HEK293 (cell line): ENCODE results near the gene OTUB2.

ENCODE experiments used
- CTCF ChIA-PET: fragments of 350-600 bp; formaldehyde crosslinking; extraction: SDS; loops from one replicate; lab custom pipeline; 2021; ENCODE audit warnings: antibody characterized with exemption; lab: Yijun Ruan, JAX
- POLR2A ChIA-PET: fragments of 300-600 bp; formaldehyde crosslinking; extraction: SDS; loops from one replicate; lab custom pipeline; 2020; ENCODE audit warnings: antibody characterized with exemption, inconsistent platforms; lab: Yijun Ruan, JAX
- H3K27ac ChIP-seq: fragments of 200-500 bp; sonication (Bioruptor generic); 2 replicates; pipeline ENCODE4 v1.5.1; 2014; ENCODE audit warnings: low read depth, low read length, control low read depth, inconsistent platforms; ENCODE audit errors: extremely low read depth
- H3K36me3 ChIP-seq, 2 experiments: fragments of 200-500 bp in 1 of 2; sonication (Bioruptor generic) in 1 of 2; 1 replicate in 1 of 2; 2 replicates in 1 of 2; pipeline ENCODE4 v1.5.1; 2014 to 2017; ENCODE audit warnings: inconsistent platforms in 2 of 2, low read length in 2 of 2; ENCODE audit not compliant: control insufficient read depth in 2 of 2, insufficient read depth in 1 of 2
- H3K4me1 ChIP-seq: fragments of 200-500 bp; sonication (Bioruptor generic); 2 replicates; pipeline ENCODE4 v1.5.1; 2014; ENCODE audit warnings: mild to moderate bottlenecking, low read length, inconsistent platforms; ENCODE audit not compliant: control insufficient read depth, insufficient read depth
- H3K4me3 ChIP-seq: 2 replicates; pipeline ENCODE4 v1.5.1; 2011; ENCODE audit warnings: low read depth, mild to moderate bottlenecking, control low read depth, low read length, moderate library complexity
- H3K9me3 ChIP-seq: fragments of 200-500 bp; sonication (Bioruptor generic); 2 replicates; pipeline ENCODE4 v1.5.1; 2014; ENCODE audit warnings: low read depth, low read length, inconsistent platforms; ENCODE audit not compliant: control insufficient read depth, insufficient read depth
- HOXA7 ChIP-seq: sonication (generic); formaldehyde crosslinking; IDR thresholded peaks from 2 replicates; pipeline ENCODE4 v1.8.1; 2022; ENCODE audit warnings: missing genetic modification reagents, borderline replicate concordance
- REPIN1 ChIP-seq: fragments of 450-650 bp; formaldehyde crosslinking; IDR thresholded peaks from 2 replicates; pipeline ENCODE4 v1.5.1; 2017; ENCODE audit warnings: missing biosample characterization, missing genetic modification characterization, low read depth
- WT1 ChIP-seq: fragments of 450-650 bp; formaldehyde crosslinking; IDR thresholded peaks from 2 replicates; pipeline ENCODE4 v1.5.1; 2016; ENCODE audit warnings: missing biosample characterization, missing genetic modification characterization
- YY1 ChIP-seq: fragments of 450-650 bp; formaldehyde crosslinking; IDR thresholded peaks from 2 replicates; pipeline ENCODE4 v1.5.1; 2018; ENCODE audit warnings: missing biosample characterization, missing genetic modification characterization
- YY2 ChIP-seq: fragments of 450-650 bp; formaldehyde crosslinking; IDR thresholded peaks from 2 replicates; pipeline ENCODE4 v1.5.1; 2016; ENCODE audit warnings: missing biosample characterization, missing genetic modification characterization
- ZBTB17 ChIP-seq: fragments of 450-650 bp; formaldehyde crosslinking; IDR thresholded peaks from 2 replicates; pipeline ENCODE4 v1.5.1; 2016; ENCODE audit warnings: missing biosample characterization, missing genetic modification characterization
- ZBTB48 ChIP-seq: fragments of 450-650 bp; formaldehyde crosslinking; IDR thresholded peaks from 2 replicates; pipeline ENCODE4 v1.5.1; 2016; ENCODE audit warnings: missing biosample characterization, missing genetic modification characterization
- ZFHX2 ChIP-seq: fragments of 450-650 bp; formaldehyde crosslinking; conservative IDR thresholded peaks from 2 replicates; pipeline ENCODE4 v1.5.1; 2016; ENCODE audit warnings: missing biosample characterization, missing genetic modification characterization
- ZNF133 ChIP-seq: fragments of 450-650 bp; formaldehyde crosslinking; IDR thresholded peaks from 2 replicates; pipeline ENCODE4 v1.5.1; 2016; ENCODE audit warnings: missing biosample characterization, missing genetic modification characterization
- ZNF174 ChIP-seq: fragments of 450-650 bp; formaldehyde crosslinking; IDR thresholded peaks from 2 replicates; pipeline ENCODE4 v1.5.0; 2017; ENCODE audit warnings: missing biosample characterization, mild to moderate bottlenecking, missing genetic modification characterization
- ZNF19 ChIP-seq: fragments of 450-650 bp; formaldehyde crosslinking; IDR thresholded peaks from 2 replicates; pipeline ENCODE4; 2016; ENCODE audit warnings: missing biosample characterization, missing genetic modification characterization, low read depth
- ZNF223 ChIP-seq: fragments of 450-650 bp; formaldehyde crosslinking; IDR thresholded peaks from 2 replicates; pipeline ENCODE4 v1.5.1; 2016; ENCODE audit warnings: missing biosample characterization, missing genetic modification characterization
- ZNF26 ChIP-seq: fragments of 450-650 bp; formaldehyde crosslinking; IDR thresholded peaks from 2 replicates; pipeline ENCODE4 v1.5.1; 2016; ENCODE audit warnings: missing biosample characterization, missing genetic modification characterization
- ZNF302 ChIP-seq: fragments of 450-650 bp; formaldehyde crosslinking; IDR thresholded peaks from 2 replicates; pipeline ENCODE4 v1.5.1; 2016; ENCODE audit warnings: missing biosample characterization, missing genetic modification characterization, low read depth
- ZNF324 ChIP-seq: fragments of 450-650 bp; formaldehyde crosslinking; IDR thresholded peaks from 2 replicates; pipeline ENCODE4 v1.5.1; 2016; ENCODE audit warnings: missing biosample characterization, missing genetic modification characterization
- ZNF449 ChIP-seq: fragments of 450-650 bp; formaldehyde crosslinking; IDR thresholded peaks from 2 replicates; pipeline ENCODE4 v1.5.1; 2017; ENCODE audit warnings: missing biosample characterization, mild to moderate bottlenecking, missing genetic modification characterization, moderate library complexity
- ZNF48 ChIP-seq: fragments of 450-650 bp; formaldehyde crosslinking; IDR thresholded peaks from 2 replicates; pipeline ENCODE4 v1.5.1; 2016; ENCODE audit warnings: missing biosample characterization, missing genetic modification characterization
- ZNF518A ChIP-seq: fragments of 450-650 bp; formaldehyde crosslinking; conservative IDR thresholded peaks from 2 replicates; pipeline ENCODE4 v1.5.1; 2016; ENCODE audit warnings: low read depth, missing biosample characterization, missing genetic modification characterization
- ZNF555 ChIP-seq: fragments of 450-650 bp; formaldehyde crosslinking; conservative IDR thresholded peaks from 2 replicates; pipeline ENCODE4 v1.5.1; 2017; ENCODE audit warnings: missing biosample characterization, mild to moderate bottlenecking, missing genetic modification characterization, inconsistent platforms
- ZNF558 ChIP-seq: fragments of 450-650 bp; formaldehyde crosslinking; IDR thresholded peaks from 2 replicates; pipeline ENCODE4 v1.5.1; 2016; ENCODE audit warnings: missing biosample characterization, missing genetic modification characterization
- ZNF585B ChIP-seq: fragments of 450-650 bp; formaldehyde crosslinking; IDR thresholded peaks from 2 replicates; pipeline ENCODE4 v1.5.1; 2016; ENCODE audit warnings: missing biosample characterization, missing genetic modification characterization
- ZSCAN30 ChIP-seq: fragments of 450-650 bp; IDR thresholded peaks from 2 replicates; pipeline ENCODE4 v1.5.1; 2018; ENCODE audit warnings: missing biosample characterization, mild to moderate bottlenecking, missing genetic modification characterization, moderate library complexity
- ZSCAN5A ChIP-seq: fragments of 450-650 bp; formaldehyde crosslinking; IDR thresholded peaks from 2 replicates; pipeline ENCODE4 v1.5.1; 2016; ENCODE audit warnings: missing biosample characterization, missing genetic modification characterization

The OTUB2 gene

GRCh38 chr14:94052662-94053061, 26.5 kb downstream of the OTUB2 start (continued):
- TF ChIP-seq ZSCAN30 (tag by site-specific recombination) (no peak), ZNF324 (tag by site-specific recombination) (no peak), ZSCAN5A (tag by site-specific recombination) (no peak)

- H3K4me3 ChIP-seq, result no peak overlapping the region
- H3K27ac ChIP-seq, result no peak overlapping the region
- ChIA-PET CTCF (interaction anchor here (1.5 kb wide), 1 partner anchor 18 kb away, joined by 7 read pairs; no protein-coding TSS in a partner anchor), POLR2A (no interaction called here)
- no peaks in the 10 kb centered on the region for H3K9me3 ChIP-seq
- peaks cover 66 to 96% of the 10 kb centered on the region in 2 experiments for H3K36me3 ChIP-seq
- H3K4me1 ChIP-seq, result no peaks in the 10 kb centered on the region
- no peak for TF ChIP-seq YY1 (tag by site-specific recombination)
- TF ChIP-seq ZNF133 (tag by site-specific recombination), result no peak
Observed at GRCh38 chr14:94054401-94054800, 28.3 kb downstream of the OTUB2 start.

- POLR2A ChIA-PET, result no interaction called here
- Histone ChIP-seq H3K4me1 (no peaks in the 10 kb centered on the region), H3K4me3 (no peak overlapping the region), H3K36me3 (peaks cover 65 to 96% of the 10 kb centered on the region in 2 experiments), H3K9me3 (no peaks in the 10 kb centered on the region), H3K27ac (no peak overlapping the region)
- CTCF ChIA-PET, result no interaction called here
- TF ChIP-seq ZNF174 (tag by site-specific recombination), result no peak
- no peak for TF ChIP-seq ZNF133 (tag by site-specific recombination)
- no peak for TF ChIP-seq ZNF558
- no peak for TF ChIP-seq ZNF19 (tag by site-specific recombination)
- TF ChIP-seq ZBTB17 (tag by site-specific recombination), result no peak
- TF ChIP-seq ZBTB48 (tag by site-specific recombination), result no peak
- TF ChIP-seq REPIN1 (tag by site-specific recombination), result no peak
- no peak for TF ChIP-seq ZNF26
- TF ChIP-seq ZNF48 (tag by site-specific recombination), result no peak
- no peak for TF ChIP-seq ZNF555 (tag by site-specific recombination)
- no peak for TF ChIP-seq ZNF449
- TF ChIP-seq ZNF223 (tag by site-specific recombination), result no peak
- no peak for TF ChIP-seq ZNF302 (tag by site-specific recombination)
- TF ChIP-seq WT1 (tag by site-specific recombination), result no peak
- no peak for TF ChIP-seq ZFHX2 (tag by site-specific recombination)
- no peak for TF ChIP-seq YY2 (tag by site-specific recombination)
- TF ChIP-seq ZNF518A, result no peak
- no peak for TF ChIP-seq ZNF585B (tag by site-specific recombination)
- TF ChIP-seq HOXA7 (CRISPR knock-in tag), result no peak
Observed at GRCh38 chr14:94054936-94055335, 28.8 kb downstream of the OTUB2 start.
